HG03135 (cell line): Measurements from ENCODE around the gene UNC119.

Source experiments
- ATAC-seq: cut with Tn5 transposase; IDR thresholded peaks from one replicate; pipeline ENCODE4 v1.9.1; 2021; ENCODE audit warnings: mild to moderate bottlenecking, moderate library complexity; ENCODE audit not compliant: unreplicated experiment

Gene UNC119

GRCh38 chr17:28545141-28545503 lies 7.3 kb downstream of the UNC119 start:
- no peak for ATAC-seq

DNA sequence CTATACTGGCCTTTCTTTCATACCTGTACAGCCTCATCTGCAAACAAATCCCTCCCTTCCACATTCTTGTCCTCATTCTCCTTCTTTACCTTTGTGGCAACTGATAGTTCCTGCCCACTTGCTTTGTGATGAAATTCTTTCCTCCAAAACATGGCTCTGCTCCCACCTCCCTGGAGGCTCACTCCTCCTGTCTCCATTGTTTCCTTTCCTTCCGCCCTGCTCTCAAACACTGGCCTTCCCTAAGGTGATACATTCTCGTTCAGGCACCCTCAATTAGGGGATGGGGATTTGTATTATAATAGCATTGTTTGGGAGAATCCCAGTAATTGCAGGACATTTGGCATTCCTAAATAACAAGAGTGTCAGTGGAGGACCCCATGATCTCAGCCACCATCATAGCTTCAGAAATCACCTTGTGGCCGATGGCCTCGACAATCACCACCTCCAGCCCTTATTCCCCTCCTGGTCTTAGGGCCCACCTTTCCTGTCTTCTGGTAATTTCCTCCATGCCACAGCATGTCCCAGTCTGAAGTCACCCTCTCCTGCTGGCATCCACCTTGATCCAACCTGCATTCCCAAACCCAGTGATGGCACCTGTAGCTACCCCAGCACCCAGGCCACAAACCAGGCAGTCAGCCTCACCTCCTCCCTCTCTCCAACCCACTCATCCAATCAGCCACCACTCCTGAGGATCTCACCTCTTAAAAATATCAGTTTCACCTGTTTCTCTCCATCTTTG lies 7.9 kb downstream of the UNC119 start:
- no peak for ATAC-seq

DNA sequence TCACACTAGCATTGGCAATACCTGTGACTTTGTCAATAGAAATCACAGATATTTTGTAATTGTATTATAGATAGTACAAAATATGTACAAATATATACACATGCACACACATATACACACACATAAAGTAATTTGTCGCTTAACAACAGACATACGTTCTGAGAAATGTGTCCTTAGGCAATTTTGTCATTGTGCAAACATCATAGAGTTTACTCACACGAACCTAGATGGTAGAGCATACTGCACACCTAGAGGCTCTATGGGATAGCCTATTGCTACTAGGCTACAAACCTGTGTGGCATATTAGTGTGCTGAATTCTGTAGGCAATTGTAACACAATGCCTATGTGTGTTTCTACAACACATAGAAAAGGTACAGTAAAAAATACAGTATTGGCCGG lies 11.0 kb downstream of the UNC119 start:
- no peak for ATAC-seq

DNA sequence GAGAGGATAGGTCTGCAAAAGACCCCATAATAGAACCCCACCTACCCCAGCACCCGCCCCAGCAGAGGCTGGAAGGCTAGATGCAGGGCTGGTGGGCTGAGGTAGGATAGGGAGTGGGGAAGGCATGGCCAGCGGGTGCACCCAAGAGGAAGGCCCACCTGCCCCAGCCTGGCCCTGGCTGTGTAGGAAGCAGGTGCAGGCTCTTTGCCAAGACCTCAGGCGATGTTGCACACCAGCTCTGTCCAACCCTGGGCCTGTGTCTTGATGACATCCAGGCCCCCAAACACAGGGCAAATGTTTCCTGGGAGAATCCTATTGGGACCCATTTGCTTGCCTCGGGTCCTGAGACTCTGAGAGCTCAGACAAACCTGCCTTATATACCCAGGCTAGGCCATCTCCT lies 12.2 kb downstream of the UNC119 start:
- no peak for ATAC-seq

DNA sequence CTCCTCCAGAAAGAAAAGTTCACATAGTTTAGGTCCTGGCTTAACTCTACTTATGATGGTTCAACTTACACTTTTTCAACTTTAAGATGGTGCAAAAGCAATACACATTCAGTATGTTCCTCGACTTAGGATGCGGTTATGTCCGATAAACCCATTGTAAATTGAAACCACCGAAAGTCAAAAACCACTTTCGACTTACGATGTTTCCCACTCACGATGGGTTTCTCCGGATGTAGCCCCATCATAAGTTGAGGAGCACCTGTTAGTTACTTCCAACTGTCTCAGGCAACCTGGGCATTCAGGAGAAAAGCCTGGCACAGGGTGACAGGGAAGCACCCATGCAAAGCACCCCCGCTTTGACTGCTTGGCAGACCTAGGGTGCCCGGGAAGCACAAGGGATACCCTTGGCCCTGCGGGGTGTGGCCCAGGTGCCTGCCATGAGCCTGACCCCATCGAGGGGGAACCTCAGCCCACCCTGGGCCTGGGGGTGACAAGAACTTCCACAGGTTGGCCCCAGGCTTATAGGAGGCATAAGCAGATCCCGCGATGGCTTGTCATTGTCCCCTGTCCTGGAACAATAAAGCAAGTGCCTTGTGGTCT lies 14.0 kb downstream of the UNC119 start:
- no peak for ATAC-seq

- ATAC-seq: no peak
Measured at GRCh38 chr17:28537219-28537610, 15.2 kb downstream of the UNC119 start.

DNA sequence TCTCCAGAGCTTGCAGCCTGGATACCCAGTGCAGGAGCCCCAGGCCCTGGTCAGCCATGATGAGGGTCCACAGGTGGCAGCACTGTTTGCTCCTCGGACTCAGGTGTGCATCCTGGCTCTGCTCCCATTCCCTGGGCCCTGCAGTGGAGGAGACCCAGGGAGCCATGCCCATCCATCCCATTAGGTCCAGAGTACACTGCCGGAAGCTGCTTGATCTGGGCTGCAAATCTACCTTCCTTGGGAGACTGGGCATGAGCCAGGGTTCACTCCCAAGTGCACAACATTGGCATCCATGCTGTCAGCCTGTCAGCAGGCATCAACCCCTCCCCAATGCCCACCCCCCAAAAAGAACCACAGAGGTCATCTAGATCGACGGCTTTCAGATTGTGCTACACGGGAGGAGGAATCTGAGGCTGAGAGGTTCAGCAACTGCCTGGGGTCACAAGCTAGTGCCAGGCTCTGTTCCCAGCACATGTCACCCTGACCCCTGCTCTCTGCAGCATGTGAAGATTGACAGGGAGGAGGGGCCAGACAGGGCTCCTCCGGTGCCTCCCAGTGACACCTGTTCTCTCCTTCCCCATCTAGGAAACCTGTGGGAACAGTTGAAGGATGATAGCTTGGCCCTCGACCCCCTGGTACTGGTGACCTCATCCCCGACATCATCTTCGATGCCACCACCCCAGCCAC lies 15.7 kb downstream of the UNC119 start:
- no peak for ATAC-seq

DNA sequence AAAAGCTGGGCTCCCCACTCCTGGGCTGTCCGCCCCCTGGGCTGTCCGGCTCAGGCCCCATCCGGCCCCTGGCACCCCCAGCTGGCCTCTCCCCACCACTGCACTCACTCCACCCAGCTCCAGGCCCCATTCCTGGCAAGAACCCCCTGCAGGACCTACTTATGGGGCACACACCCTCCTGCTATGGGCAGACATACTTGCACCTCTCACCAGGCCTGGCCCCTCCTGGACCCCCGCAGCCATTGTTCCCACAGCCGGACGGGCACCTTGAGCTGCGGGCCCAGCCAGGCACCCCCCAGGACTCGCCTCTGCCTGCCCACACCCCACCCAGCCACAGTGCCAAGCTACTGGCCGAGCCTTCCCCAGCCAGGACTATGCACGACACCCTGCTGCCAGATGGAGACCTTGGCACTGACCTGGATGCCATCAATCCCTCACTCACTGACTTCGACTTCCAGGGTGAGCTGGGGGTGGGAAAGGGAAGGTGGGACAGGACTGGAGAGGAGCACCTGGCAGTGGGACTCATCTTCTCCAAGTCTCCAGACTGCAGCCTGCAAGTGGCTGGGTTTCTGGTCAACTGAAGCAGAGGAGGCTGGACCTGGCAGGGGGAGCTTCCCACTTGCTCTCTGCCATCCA lies 17.6 kb downstream of the UNC119 start:
- no peak for ATAC-seq

DNA sequence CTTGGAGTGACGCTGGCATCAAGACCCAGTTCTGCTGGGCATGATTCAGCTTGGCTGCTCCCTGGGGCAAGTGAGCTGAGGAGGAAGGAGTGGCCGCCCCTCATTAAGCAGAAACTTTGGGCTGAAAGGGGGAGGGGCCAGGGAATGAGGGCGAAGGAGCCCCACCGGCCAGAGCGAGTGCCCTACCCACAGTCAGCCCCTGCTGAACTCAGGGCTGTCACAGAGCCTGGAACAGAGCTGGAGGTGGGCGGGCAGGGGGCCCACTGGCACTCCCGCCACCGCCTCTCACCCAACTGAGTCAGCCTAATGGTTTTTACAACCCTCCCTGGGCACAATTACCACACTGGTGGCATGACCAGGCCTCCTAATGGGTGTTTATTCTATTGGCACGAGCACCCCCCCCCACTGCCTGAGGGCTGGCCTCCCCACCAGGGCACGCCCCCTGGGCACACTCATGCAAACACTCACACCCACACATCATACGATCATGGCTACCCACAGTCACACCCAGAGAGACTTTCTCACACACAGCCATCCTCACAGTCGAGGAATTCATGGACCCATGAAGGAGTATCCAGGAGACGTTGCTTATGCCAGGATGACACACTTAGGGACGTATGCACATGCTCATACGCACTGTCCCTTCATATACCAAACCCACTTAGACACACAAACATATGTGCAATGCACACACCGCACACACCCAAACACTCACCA lies 19.2 kb downstream of the UNC119 start:
- no peak for ATAC-seq

DNA sequence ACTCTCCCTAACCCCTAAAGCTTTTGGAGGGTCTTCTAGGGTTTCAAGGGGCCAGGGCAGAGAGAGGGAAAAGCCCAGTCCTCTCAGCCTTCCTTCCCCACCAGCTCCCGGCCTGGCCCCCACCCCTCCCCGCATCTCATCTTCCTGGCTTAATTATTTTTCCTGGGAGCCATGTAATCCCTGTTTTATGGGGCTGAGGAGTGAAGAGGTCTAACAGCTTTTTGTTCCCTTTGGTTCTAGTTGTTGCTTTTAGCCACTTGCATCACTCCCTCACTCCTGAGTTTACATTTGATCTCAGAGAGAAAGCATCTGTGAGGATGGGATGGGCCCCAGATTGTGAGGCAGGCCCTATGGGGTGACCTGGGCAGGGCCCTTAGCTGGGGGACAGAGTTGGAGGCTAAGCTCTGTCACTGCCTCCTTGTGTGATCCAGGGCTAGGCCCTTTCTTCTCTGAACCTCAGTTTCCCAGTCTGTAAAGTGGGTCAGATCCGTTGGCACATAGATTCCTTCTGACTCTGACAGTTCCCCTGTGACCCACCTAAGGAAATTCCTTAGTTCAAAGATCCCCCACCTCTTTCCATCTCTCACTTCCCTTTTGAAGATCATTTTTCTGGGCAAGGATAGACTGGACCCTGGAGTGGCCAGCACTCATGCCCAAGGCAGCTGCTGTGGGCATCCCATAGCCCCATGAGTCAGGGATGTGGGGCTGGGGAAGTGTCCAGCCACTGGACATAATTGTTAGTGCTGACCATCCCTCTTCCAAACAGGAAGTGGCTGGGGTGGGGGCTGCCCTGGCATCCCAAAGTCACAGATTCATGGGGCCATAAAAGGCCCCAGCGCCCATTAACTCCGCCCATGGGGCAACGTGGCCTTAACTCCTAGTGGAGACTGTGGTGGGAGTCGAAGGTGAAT lies 20.1 kb downstream of the UNC119 start:
- ATAC-seq: no peak

- no peak for ATAC-seq
Measured at GRCh38 chr17:28530926-28531325, 21.5 kb downstream of the UNC119 start.

- no peak for ATAC-seq
Measured at GRCh38 chr17:28530250-28530649, 22.2 kb downstream of the UNC119 start.

DNA sequence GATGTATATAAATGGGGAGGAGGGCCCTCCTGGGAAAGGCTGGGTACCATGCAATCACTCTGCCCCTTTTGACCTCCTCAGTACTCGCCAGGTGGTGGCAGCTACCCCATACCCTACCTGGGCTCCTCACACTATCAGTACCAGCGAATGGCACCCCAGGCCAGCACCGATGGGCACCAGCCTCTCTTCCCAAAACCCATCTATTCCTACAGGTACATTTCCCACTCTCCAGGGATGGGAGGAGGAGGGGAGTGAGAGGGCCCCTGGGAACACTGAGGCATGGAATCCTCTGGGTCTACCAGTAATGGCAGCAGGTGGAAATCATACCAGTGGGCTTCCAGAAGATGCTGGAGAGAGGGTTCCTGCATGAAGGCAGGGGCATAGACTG lies 23.4 kb downstream of the UNC119 start:
- ATAC-seq: no peak

- ATAC-seq: no peak
Measured at GRCh38 chr17:28528327-28529012, 24.0 kb downstream of the UNC119 start.

DNA sequence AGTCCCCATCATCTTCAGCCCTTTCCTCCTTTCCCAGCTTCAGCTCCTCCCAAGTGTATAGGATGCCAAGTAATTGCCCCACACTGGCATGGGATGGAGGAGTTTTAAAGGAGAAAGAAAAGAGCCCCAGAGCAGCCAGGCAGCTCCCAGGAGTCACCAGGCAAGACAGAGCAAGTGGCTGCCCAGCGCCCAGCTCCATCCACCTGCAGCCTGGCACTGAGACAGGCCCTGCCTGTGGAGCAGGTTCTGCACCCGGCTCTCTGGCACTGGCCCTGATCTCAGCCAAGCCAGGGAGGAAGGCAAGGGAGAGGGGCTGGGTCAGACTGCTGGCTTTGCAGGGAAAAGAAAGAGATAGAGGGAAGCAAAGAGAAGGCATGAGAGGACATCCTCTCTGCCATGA lies 24.6 kb downstream of the UNC119 start:
- ATAC-seq: no peak

GRCh38 chr17:28527181-28527681 lies 25.2 kb downstream of the UNC119 start:
- no peak for ATAC-seq

DNA sequence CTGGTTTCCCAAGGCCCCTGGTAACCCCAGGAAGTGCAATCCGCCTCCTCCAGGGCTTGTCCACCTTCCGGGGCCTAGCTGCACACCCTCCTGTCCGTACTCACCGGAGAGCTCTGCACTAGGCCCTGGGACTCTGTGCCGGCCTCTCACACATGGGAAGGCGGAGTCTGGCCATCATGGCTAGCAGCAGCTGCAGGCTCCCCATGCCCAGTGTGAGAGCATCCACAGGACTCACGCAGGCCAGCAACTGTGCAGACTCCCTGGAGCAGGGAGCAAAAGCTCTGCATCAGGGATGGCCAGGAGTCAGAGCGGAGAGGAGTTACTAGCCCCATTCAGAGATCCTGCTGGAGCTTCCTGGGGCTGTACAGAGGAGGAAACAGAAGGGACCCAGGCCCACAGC lies 26.0 kb downstream of the UNC119 start:
- no peak for ATAC-seq

DNA sequence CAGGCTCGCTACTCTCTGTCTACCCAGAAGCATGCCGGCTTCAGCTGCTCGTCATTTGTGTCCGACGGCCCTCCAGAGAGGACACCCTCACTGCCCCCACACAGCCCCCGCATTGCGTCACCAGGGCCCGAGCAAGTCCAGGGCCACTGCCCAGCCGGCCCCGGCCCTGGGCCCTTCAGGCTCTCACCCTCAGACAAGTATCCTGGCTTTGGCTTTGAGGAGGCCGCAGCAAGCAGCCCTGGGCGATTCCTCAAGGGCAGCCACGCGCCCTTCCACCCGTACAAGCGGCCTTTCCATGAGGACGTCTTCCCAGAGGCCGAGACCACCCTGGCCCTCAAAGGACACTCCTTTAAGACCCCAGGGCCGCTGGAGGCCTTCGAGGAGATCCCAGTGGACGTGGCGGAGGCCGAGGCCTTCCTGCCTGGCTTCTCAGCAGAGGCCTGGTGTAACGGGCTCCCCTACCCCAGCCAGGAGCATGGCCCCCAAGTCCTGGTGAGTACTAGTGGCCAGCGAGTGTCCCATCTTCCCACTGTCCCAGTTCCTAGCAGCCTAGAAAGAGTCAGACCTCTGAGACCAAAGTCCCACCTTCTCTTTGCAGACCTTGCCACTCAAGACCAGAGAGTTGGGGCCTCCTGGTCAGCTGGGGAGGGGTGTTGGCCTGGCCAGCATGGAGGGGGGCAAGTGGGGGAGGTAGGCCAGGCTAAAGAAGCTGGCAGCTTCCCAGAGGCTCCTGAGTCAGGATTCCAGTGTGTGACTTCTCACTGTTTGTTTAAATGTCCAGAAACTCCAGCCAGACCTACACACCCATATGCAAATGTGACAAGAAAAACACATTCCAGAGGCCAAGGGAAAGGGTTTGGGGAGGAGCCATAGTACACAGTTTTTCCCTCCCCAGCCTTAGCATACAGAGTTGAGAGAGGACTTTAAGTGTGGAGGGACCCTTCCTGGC lies 27.7 kb downstream of the UNC119 start:
- no peak for ATAC-seq
